NCI-H1930 (cell line): ENCODE results near the gene GDF7.
"Not testable (repeated sequence)": the region's sequence is repeated elsewhere in the genome, so short reads cannot be mapped to it uniquely, and the experiment has no call there.

ENCODE experiments used
- DNase-seq, 2 experiments: peaks; one replicate each; lab custom pipeline; 2025; lab: John Stamatoyannopoulos, UW

The GDF7 gene

GRCh38 chr2:20698916-20699613 lies 32.1 kb downstream of the GDF7 start:
- no peak for DNase-seq

- DNase-seq = no peak
Measured at GRCh38 chr2:20702563-20702962, 35.6 kb downstream of the GDF7 start.

GRCh38 chr2:20704886-20705285 lies 37.9 kb downstream of the GDF7 start:
- DNase-seq = no peak

- DNase-seq = no peak
Measured at GRCh38 chr2:20706217-20706616, 39.3 kb downstream of the GDF7 start.

- DNase-seq = no peak
Measured at GRCh38 chr2:20706786-20707185, 39.8 kb downstream of the GDF7 start.

- DNase-seq = no peak
Measured at GRCh38 chr2:20707601-20708000, 40.7 kb downstream of the GDF7 start.

GRCh38 chr2:20711641-20712040 lies 44.7 kb downstream of the GDF7 start:
- not testable (repeated sequence) for DNase-seq

GRCh38 chr2:20713585-20713984 lies 46.6 kb downstream of the GDF7 start:
- not testable (repeated sequence) for DNase-seq

- not testable (repeated sequence) for DNase-seq
Measured at GRCh38 chr2:20714412-20714811, 47.5 kb downstream of the GDF7 start.

GRCh38 chr2:20716164-20716563 lies 49.2 kb downstream of the GDF7 start:
- not testable (repeated sequence) for DNase-seq

GRCh38 chr2:20717641-20718040 lies 50.7 kb downstream of the GDF7 start:
- DNase-seq = no peak

- no peak for DNase-seq
Measured at GRCh38 chr2:20722592-20723240, 55.8 kb downstream of the GDF7 start.

- DNase-seq = no peak
Measured at GRCh38 chr2:20723543-20723942, 56.6 kb downstream of the GDF7 start.

- no peak for DNase-seq
Measured at GRCh38 chr2:20724500-20725053, 57.6 kb downstream of the GDF7 start.

GRCh38 chr2:20725782-20726181 lies 58.8 kb downstream of the GDF7 start:
- DNase-seq = no peak

- no peak for DNase-seq
Measured at GRCh38 chr2:20726913-20727312, 60.0 kb downstream of the GDF7 start.

GRCh38 chr2:20728114-20728758 lies 61.3 kb downstream of the GDF7 start:
- no peak for DNase-seq
